HEK293 (cell line): Measurements from ENCODE around the gene SUPT3H.

Experiments used
- CTCF ChIA-PET: fragments of 350-600 bp; formaldehyde crosslinking; extraction: SDS; loops from one replicate; lab custom pipeline; 2021; ENCODE audit warnings: antibody characterized with exemption; lab: Yijun Ruan, JAX
- POLR2A ChIA-PET: fragments of 300-600 bp; formaldehyde crosslinking; extraction: SDS; loops from one replicate; lab custom pipeline; 2020; ENCODE audit warnings: antibody characterized with exemption, inconsistent platforms; lab: Yijun Ruan, JAX
- H3K27ac ChIP-seq: fragments of 200-500 bp; sonication (Bioruptor generic); 2 replicates; pipeline ENCODE4 v1.5.1; 2014; ENCODE audit warnings: low read depth, low read length, control low read depth, inconsistent platforms; ENCODE audit errors: extremely low read depth
- H3K36me3 ChIP-seq, 2 experiments: fragments of 200-500 bp in 1 of 2; sonication (Bioruptor generic) in 1 of 2; 1 replicate in 1 of 2; 2 replicates in 1 of 2; pipeline ENCODE4 v1.5.1; 2014 to 2017; ENCODE audit warnings: inconsistent platforms in 2 of 2, low read length in 2 of 2; ENCODE audit not compliant: control insufficient read depth in 2 of 2, insufficient read depth in 1 of 2
- H3K4me1 ChIP-seq: fragments of 200-500 bp; sonication (Bioruptor generic); 2 replicates; pipeline ENCODE4 v1.5.1; 2014; ENCODE audit warnings: mild to moderate bottlenecking, low read length, inconsistent platforms; ENCODE audit not compliant: control insufficient read depth, insufficient read depth
- H3K4me3 ChIP-seq: 2 replicates; pipeline ENCODE4 v1.5.1; 2011; ENCODE audit warnings: low read depth, mild to moderate bottlenecking, control low read depth, low read length, moderate library complexity
- H3K9me3 ChIP-seq: fragments of 200-500 bp; sonication (Bioruptor generic); 2 replicates; pipeline ENCODE4 v1.5.1; 2014; ENCODE audit warnings: low read depth, low read length, inconsistent platforms; ENCODE audit not compliant: control insufficient read depth, insufficient read depth
- BCL11B ChIP-seq: fragments of 450-650 bp; formaldehyde crosslinking; IDR thresholded peaks from 2 replicates; pipeline ENCODE4 v1.5.1; 2016; ENCODE audit warnings: low read depth, missing biosample characterization, missing genetic modification characterization
- KLF10 ChIP-seq: fragments of 450-650 bp; IDR thresholded peaks from 2 replicates; pipeline ENCODE4 v1.5.1; 2018; ENCODE audit warnings: missing biosample characterization, mild to moderate bottlenecking, missing genetic modification characterization
- KLF8 ChIP-seq: fragments of 450-650 bp; formaldehyde crosslinking; IDR thresholded peaks from 2 replicates; pipeline ENCODE4 v1.5.1; 2016; ENCODE audit warnings: missing biosample characterization, missing genetic modification characterization
- MZF1 ChIP-seq: fragments of 450-650 bp; formaldehyde crosslinking; IDR thresholded peaks from 2 replicates; pipeline ENCODE4 v1.5.1; 2017; ENCODE audit warnings: missing biosample characterization, missing genetic modification characterization, borderline replicate concordance
- TRIM28 ChIP-seq: IDR thresholded peaks from 2 replicates; pipeline ENCODE4 v1.6.1; 2011; ENCODE audit warnings: low read length, control low read depth, borderline replicate concordance
- YY1 ChIP-seq: fragments of 450-650 bp; formaldehyde crosslinking; IDR thresholded peaks from 2 replicates; pipeline ENCODE4 v1.5.1; 2018; ENCODE audit warnings: missing biosample characterization, missing genetic modification characterization
- ZBTB17 ChIP-seq: fragments of 450-650 bp; formaldehyde crosslinking; IDR thresholded peaks from 2 replicates; pipeline ENCODE4 v1.5.1; 2016; ENCODE audit warnings: missing biosample characterization, missing genetic modification characterization
- ZBTB48 ChIP-seq: fragments of 450-650 bp; formaldehyde crosslinking; IDR thresholded peaks from 2 replicates; pipeline ENCODE4 v1.5.1; 2016; ENCODE audit warnings: missing biosample characterization, missing genetic modification characterization
- ZFHX2 ChIP-seq: fragments of 450-650 bp; formaldehyde crosslinking; conservative IDR thresholded peaks from 2 replicates; pipeline ENCODE4 v1.5.1; 2016; ENCODE audit warnings: missing biosample characterization, missing genetic modification characterization
- ZFP41 ChIP-seq: fragments of 450-650 bp; formaldehyde crosslinking; IDR thresholded peaks from 2 replicates; pipeline ENCODE4 v1.5.1; 2016; ENCODE audit warnings: missing biosample characterization, missing genetic modification characterization, borderline replicate concordance
- ZNF112 ChIP-seq: fragments of 450-650 bp; formaldehyde crosslinking; IDR thresholded peaks from 2 replicates; pipeline ENCODE4 v1.5.0; 2017; ENCODE audit warnings: missing biosample characterization, missing genetic modification characterization
- ZNF157 ChIP-seq: fragments of 450-650 bp; formaldehyde crosslinking; IDR thresholded peaks from 2 replicates; pipeline ENCODE4 v1.5.1; 2016; ENCODE audit warnings: missing biosample characterization, missing genetic modification characterization
- ZNF16 ChIP-seq: fragments of 450-650 bp; formaldehyde crosslinking; IDR thresholded peaks from 2 replicates; pipeline ENCODE4 v1.5.1; 2016; ENCODE audit warnings: low read depth, missing biosample characterization, missing genetic modification characterization
- ZNF266 ChIP-seq: fragments of 450-650 bp; formaldehyde crosslinking; IDR thresholded peaks from 2 replicates; pipeline ENCODE4 v1.5.1; 2016; ENCODE audit warnings: missing biosample characterization, missing genetic modification characterization, low read depth
- ZNF354C ChIP-seq: fragments of 450-650 bp; formaldehyde crosslinking; IDR thresholded peaks from 2 replicates; pipeline ENCODE4 v1.5.1; 2016; ENCODE audit warnings: missing biosample characterization, missing genetic modification characterization, low read depth, borderline replicate concordance
- ZNF391 ChIP-seq: fragments of 450-650 bp; formaldehyde crosslinking; IDR thresholded peaks from 2 replicates; pipeline ENCODE4 v1.5.1; 2016; ENCODE audit warnings: low read depth, missing biosample characterization, missing genetic modification characterization, borderline replicate concordance
- ZNF514 ChIP-seq: fragments of 450-650 bp; formaldehyde crosslinking; IDR thresholded peaks from 2 replicates; pipeline ENCODE4 v1.5.1; 2016; ENCODE audit warnings: missing biosample characterization, missing genetic modification characterization
- ZNF623 ChIP-seq: fragments of 450-650 bp; formaldehyde crosslinking; IDR thresholded peaks from 2 replicates; pipeline ENCODE4 v1.5.1; 2016; ENCODE audit warnings: missing biosample characterization, missing genetic modification characterization
- ZNF777 ChIP-seq: fragments of 450-650 bp; formaldehyde crosslinking; IDR thresholded peaks from 2 replicates; pipeline ENCODE4 v1.5.1; 2017; ENCODE audit warnings: missing biosample characterization, missing genetic modification characterization, borderline replicate concordance
- ZNF843 ChIP-seq: fragments of 450-650 bp; formaldehyde crosslinking; IDR thresholded peaks from 2 replicates; pipeline ENCODE4 v1.5.1; 2016; ENCODE audit warnings: missing biosample characterization, missing genetic modification characterization
- ZSCAN30 ChIP-seq: fragments of 450-650 bp; IDR thresholded peaks from 2 replicates; pipeline ENCODE4 v1.5.1; 2018; ENCODE audit warnings: missing biosample characterization, mild to moderate bottlenecking, missing genetic modification characterization, moderate library complexity
- TF ChIP-seq, protein P1 (sequence below): fragments of 450-650 bp; formaldehyde crosslinking; IDR thresholded peaks from 2 replicates; pipeline ENCODE4 v1.5.1; 2016; ENCODE audit warnings: missing biosample characterization, missing genetic modification characterization
- TF ChIP-seq, protein P2 (sequence below): fragments of 450-650 bp; formaldehyde crosslinking; IDR thresholded peaks from 2 replicates; pipeline ENCODE4 v1.5.1; 2016; ENCODE audit warnings: missing biosample characterization, missing genetic modification characterization
- TF ChIP-seq, protein P3 (sequence below): fragments of 450-650 bp; formaldehyde crosslinking; IDR thresholded peaks from 2 replicates; pipeline ENCODE4; 2016; ENCODE audit warnings: missing biosample characterization, missing genetic modification characterization
- TF ChIP-seq, protein P4 (sequence below): fragments of 450-650 bp; IDR thresholded peaks from 2 replicates; pipeline ENCODE4 v1.5.1; 2018; ENCODE audit warnings: missing biosample characterization, missing genetic modification characterization
- TF ChIP-seq, protein P5 (sequence below): fragments of 450-650 bp; formaldehyde crosslinking; IDR thresholded peaks from 2 replicates; pipeline ENCODE4 v1.5.1; 2016; ENCODE audit warnings: missing biosample characterization, missing genetic modification characterization

The SUPT3H gene

DNA sequence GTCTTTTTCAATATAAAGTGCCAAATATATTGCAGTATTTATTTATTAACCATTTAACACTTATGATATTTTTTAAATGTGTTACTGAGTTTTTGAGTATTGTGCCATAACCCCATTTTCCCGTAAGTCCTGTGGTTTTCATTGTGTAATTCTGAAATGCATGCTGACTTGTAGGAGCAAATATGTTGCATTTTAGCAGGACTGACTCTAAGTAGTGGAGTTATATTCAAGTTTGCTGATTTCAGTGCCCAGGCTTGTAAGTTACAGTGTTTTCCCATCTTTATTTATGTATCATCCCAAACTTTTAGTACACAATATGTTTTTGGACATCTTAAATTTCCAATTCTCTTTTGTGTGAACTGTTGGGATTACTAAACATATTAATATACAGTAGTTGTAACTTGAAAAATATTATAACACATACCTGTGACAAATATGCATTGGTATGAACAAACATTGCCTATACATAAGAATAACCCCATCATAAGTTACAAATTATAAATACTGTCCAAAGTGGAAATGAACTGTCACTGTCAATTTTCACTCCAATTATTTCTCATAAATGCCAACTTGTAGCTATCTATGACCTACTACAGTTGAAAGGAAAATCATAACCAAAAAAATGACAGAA, 228.9 kb downstream of the SUPT3H start:
- Histone ChIP-seq H3K27ac (no peak overlapping the region), H3K36me3 (no peaks in the 10 kb centered on the region), H3K4me3 (no peak overlapping the region), H3K9me3 (no peaks in the 10 kb centered on the region), H3K4me1 (no peaks in the 10 kb centered on the region)
- POLR2A ChIA-PET: no interaction called here
- CTCF ChIA-PET: no interaction called here
- TF ChIP-seq ZNF112 (no peak), ZFP41 (tag by site-specific recombination) (no peak), ZNF514 (tag by site-specific recombination) (no peak), KLF8 (tag by site-specific recombination) (no peak), ZFHX2 (tag by site-specific recombination) (no peak), TRIM28 (no peak), ZSCAN30 (tag by site-specific recombination) (no peak), ZNF391 (no peak), ZNF266 (tag by site-specific recombination) (no peak), ZNF354C (tag by site-specific recombination) (no peak), ZNF157 (no peak), KLF10 (tag by site-specific recombination) (no peak), BCL11B (tag by site-specific recombination) (no peak)
- TF ChIP-seq, protein P1, sequence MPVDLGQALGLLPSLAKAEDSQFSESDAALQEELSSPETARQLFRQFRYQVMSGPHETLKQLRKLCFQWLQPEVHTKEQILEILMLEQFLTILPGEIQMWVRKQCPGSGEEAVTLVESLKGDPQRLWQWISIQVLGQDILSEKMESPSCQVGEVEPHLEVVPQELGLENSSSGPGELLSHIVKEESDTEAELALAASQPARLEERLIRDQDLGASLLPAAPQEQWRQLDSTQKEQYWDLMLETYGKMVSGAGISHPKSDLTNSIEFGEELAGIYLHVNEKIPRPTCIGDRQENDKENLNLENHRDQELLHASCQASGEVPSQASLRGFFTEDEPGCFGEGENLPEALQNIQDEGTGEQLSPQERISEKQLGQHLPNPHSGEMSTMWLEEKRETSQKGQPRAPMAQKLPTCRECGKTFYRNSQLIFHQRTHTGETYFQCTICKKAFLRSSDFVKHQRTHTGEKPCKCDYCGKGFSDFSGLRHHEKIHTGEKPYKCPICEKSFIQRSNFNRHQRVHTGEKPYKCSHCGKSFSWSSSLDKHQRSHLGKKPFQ: no peak
- TF ChIP-seq, protein P2, sequence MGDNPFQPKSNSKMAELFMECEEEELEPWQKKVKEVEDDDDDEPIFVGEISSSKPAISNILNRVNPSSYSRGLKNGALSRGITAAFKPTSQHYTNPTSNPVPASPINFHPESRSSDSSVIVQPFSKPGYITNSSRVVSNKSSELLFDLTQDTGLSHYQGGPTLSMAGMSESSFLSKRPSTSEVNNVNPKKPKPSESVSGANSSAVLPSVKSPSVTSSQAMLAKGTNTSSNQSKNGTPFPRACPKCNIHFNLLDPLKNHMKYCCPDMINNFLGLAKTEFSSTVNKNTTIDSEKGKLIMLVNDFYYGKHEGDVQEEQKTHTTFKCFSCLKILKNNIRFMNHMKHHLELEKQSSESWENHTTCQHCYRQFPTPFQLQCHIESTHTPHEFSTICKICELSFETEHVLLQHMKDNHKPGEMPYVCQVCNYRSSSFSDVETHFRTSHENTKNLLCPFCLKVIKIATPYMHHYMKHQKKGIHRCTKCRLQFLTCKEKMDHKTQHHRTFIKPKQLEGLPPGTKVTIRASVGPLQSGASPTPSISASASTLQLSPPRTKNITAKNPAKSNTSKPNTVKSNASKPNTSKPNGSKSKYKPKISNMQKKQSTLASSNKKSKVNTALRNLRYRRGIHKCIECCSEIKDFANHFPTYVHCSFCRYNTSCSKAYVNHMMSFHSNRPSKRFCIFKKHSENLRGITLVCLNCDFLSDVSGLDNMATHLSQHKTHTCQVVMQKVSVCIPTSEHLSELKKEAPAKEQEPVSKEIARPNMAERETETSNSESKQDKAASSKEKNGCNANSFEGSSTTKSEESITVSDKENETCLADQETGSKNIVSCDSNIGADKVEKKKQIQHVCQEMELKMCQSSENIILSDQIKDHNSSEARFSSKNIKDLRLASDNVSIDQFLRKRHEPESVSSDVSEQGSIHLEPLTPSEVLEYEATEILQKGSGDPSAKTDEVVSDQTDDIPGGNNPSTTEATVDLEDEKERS: no peak
- TF ChIP-seq, protein P3, sequence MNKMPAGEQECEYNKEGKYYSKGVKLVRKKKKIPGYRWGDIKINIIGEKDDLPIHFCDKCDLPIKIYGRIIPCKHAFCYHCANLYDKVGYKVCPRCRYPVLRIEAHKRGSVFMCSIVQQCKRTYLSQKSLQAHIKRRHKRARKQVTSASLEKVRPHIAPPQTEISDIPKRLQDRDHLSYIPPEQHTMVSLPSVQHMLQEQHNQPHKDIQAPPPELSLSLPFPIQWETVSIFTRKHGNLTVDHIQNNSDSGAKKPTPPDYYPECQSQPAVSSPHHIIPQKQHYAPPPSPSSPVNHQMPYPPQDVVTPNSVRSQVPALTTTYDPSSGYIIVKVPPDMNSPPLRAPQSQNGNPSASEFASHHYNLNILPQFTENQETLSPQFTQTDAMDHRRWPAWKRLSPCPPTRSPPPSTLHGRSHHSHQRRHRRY (tag by site-specific recombination): no peak

DNA sequence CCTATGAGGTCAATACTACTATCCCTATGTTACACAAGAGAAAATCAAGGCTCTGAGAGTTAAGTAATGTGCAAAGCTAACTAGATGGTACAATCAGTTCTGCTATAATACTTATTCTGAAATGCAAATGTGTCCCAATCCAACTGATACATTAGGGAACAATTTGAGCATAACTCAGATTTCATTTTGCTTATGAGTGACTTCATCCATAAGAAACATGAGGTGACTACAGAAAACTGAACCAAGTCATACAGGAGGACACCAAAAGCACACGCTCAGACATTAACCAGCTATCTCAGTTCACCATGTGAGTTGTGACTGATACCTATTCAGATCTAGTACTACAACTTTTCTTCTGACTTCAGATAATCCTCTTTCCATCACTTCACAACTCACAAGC, 229.5 kb downstream of the SUPT3H start:
- CTCF ChIA-PET: no interaction called here
- H3K27ac ChIP-seq: no peak overlapping the region
- no peaks in the 10 kb centered on the region for H3K4me1 ChIP-seq
- no peaks in the 10 kb centered on the region for H3K36me3 ChIP-seq
- H3K4me3 ChIP-seq: no peak overlapping the region
- POLR2A ChIA-PET: no interaction called here
- H3K9me3 ChIP-seq: no peaks in the 10 kb centered on the region
- no peak for TF ChIP-seq YY1 (tag by site-specific recombination)
- no peak for TF ChIP-seq MZF1 (tag by site-specific recombination)
- no peak for TF ChIP-seq ZBTB17 (tag by site-specific recombination)
- no peak for TF ChIP-seq ZNF391
- no peak for TF ChIP-seq ZNF777 (tag by site-specific recombination)
- TF ChIP-seq ZNF623 (tag by site-specific recombination): no peak
- no peak for TF ChIP-seq ZNF843 (tag by site-specific recombination)
- TF ChIP-seq, protein P4, sequence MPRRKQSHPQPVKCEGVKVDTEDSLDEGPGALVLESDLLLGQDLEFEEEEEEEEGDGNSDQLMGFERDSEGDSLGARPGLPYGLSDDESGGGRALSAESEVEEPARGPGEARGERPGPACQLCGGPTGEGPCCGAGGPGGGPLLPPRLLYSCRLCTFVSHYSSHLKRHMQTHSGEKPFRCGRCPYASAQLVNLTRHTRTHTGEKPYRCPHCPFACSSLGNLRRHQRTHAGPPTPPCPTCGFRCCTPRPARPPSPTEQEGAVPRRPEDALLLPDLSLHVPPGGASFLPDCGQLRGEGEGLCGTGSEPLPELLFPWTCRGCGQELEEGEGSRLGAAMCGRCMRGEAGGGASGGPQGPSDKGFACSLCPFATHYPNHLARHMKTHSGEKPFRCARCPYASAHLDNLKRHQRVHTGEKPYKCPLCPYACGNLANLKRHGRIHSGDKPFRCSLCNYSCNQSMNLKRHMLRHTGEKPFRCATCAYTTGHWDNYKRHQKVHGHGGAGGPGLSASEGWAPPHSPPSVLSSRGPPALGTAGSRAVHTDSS (tag by site-specific recombination): no peak
- no peak for TF ChIP-seq ZNF16 (tag by site-specific recombination)
- TF ChIP-seq ZBTB48 (tag by site-specific recombination): no peak
- no peak for TF ChIP-seq ZFHX2 (tag by site-specific recombination)
- TF ChIP-seq, protein P5, sequence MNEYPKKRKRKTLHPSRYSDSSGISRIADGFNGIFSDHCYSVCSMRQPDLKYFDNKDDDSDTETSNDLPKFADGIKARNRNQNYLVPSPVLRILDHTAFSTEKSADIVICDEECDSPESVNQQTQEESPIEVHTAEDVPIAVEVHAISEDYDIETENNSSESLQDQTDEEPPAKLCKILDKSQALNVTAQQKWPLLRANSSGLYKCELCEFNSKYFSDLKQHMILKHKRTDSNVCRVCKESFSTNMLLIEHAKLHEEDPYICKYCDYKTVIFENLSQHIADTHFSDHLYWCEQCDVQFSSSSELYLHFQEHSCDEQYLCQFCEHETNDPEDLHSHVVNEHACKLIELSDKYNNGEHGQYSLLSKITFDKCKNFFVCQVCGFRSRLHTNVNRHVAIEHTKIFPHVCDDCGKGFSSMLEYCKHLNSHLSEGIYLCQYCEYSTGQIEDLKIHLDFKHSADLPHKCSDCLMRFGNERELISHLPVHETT: no peak
